ENCODE results near the gene GPR78.

GPR78 gene

DNA sequence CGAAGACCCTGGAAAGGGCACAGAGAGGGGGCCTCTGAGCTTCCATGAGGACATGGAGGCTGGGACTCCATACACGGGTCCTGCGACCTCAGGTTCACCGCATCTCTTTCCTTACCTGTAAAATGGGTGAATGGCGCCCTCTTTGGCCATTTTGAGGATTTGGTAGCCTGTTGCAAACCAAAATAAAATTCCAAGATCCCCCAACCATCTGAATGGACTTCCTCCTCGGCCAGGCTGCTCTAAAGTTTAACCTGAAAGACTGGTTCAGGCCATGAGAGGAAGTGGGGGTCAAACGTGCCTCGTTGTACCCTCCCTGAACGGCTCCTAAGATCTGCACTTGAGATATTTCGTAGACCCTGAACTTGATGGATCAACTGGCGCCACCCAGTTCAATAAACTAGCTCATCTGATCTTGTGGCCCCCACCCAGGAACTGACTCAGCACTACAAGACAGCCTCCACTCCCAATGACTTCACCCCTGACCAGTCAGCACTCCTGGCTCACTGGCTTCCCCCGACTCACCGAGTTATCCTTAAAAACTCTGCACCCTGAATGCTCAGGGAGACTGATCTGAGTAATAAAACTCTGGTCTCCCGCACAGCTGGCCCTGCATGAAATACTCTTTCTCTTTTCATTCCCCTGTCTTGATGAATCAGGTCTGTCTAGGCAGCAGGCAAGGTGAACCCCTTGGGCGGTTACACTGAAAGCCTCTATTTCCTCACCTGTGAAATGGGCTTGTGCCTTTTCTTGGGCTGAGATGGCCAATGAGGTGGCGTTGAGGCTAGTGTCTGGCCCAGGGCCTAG lies 32.9 kb upstream of the GPR78 start:
- no peak for DNase-seq (ENCODE audit: low read depth)

DNA sequence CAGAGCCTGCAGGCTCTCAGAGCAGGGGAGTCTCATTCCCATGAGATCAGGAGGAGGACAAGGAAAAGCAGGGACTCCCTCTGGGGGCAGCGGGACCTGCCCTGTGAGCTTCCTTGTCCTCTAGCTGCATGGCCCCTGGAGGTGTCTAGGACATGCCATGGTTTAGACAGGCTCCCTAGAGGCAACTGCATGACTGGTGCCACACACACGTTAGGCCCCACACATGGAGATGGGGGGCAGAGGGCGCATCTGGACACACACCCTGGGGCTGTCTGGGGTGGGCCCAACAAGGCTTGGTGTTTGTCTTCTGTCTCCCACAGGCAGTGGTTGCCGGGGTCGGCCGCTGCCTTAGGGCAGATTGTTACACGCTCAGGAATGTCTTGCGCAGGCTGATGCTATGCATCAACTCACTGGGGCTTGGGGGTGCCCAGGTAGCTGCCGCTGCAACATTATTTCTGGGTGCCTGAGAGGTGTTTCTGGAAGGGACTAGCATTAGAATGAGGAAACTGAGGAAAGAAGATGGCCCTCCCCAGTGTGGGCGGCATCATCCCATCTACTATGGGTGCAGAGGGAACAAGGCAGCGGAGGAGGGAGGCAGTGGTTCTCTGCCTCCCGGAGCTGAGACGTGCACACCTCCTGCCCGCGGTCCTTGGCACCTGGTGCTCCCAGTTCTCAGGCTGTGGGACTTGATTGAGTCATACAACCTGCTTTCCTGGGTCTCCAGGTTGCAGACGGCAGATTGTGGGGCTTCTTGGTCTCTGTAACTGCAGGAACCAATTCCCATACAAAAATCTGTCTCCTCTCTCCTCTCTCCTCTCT lies 32.1 kb upstream of the GPR78 start:
- no peak for DNase-seq (ENCODE audit: low read depth)

DNA sequence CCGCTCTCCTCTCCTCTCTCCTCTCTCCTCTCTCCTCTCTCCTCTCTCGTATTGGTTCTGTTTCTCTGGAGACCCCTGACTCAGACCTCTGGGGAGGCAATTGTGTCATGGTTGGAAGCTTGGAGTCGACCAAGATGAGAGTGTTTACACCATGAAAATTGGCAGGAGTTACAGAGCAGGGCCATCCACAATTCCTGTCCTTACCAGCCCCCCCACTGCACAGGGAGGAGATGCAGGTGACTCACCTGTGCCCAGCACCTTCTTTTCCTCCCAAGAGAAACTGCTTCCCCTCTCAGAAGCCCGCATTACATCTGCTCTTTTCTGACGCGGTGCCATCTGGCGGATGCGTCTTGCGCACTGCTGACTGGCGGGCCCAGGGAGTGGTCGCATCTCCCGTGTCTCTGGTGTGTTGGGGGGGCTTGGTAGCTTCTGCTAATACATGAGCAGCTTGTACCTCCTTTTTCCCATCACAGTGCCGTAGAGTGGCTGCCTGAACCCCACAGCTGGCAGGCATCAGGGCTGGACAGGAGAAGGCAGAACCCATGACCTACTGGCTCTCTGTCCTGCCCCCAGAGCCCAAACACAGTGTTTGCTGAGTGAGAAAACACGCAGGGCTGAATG lies 31.4 kb upstream of the GPR78 start:
- no peak for DNase-seq (ENCODE audit: low read depth)

DNA sequence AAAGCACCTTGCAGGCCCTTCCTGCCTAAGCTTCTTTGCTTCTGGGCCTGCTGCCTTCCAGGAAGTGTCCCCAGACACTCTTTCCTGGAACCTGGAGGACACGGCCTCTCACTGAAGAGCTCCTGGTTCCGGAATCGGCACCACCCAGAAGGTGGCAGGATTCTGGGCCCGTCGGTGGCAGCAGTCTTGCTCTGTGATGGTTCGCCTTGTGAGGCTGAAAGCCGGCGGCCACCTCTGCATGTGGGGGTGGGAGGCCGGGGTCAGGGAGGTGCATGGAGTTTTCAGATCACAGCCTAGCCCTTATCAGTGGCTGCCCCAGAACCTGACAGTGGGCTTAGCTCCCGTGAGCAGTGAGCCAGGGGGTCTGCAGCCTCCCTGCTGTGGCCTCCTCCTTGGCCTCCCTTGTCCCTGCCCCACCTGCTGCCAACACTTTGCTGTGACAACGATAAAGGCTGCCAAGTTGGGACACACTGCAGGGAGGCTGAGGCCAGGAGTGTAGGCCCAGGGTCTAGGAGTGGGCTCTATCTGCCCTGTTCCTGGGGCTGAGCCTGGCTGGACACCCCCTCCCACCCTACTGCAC lies 30.8 kb upstream of the GPR78 start:
- no peak for DNase-seq (ENCODE audit: low read depth)

DNA sequence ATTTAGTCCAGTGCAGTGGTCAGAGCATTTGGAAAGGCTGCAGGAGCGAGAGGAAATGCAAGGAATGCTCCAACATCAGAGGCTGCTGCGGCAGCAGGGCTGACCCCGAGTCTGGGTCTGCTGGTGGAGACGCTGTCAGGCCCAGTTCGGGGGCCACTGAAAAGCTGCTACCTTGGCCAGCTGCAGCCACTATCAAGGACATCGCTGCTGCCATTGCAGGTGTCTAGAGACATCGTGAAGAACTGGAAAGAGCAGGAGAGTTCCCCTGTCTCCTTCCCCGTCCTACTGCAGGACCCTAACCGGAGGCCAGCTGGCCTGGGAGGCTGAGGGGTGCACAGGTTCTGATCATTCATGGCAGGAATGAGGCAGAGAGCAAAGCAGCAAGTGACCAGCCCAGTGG lies 29.5 kb upstream of the GPR78 start:
- no peak for DNase-seq (ENCODE audit: low read depth)

DNA sequence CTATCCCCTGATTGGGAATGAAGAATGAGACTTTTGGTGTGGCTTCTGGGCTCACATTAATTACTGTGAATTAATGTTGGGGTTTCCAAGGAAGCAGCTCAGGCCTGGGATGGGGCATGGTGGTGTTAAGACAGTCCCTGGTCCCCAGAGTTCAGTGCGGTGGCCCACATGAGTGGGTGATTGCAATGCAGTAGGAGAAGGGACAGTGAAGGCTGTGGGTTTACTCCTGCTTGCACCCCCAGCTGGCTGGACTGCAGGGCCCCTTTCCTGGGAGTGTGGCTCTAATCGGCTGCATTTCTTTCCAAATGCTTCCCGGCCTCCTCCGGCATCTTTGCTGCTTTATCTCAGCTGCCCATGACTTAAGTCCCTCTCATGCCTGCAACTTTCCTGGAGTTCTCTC lies 28.2 kb upstream of the GPR78 start:
- no peak for DNase-seq (ENCODE audit: low read depth)

DNA sequence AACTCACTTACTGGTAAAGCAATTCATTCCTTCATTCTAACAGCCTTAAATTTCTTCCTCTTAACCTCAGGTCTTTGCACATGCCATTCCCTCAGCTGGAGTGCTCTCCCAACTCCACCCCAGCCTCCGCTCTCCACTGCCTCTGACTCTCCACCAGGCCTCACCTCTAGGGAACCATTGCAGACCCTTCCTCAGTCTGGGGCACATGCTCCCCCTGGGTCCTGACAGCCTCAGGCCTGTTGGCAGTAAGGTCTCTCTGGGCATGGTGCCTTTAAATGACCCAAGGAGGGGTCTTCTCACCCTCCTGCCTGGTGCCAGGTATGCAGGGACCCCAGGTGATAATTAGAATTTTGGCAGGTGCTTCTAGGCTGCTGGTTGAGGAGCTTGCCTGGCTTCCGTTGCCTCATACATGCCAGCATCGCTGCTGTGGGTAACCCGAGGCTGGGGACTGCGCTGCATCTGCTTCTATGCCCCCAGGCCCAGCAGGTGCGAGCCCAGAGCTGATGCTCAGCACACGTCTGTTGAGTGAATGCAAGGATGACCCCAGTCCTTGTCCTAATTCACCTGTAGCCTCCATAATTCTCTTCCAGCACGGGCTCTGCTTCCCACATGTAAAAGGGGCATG lies 27.5 kb upstream of the GPR78 start:
- no peak for DNase-seq (ENCODE audit: low read depth)

DNA sequence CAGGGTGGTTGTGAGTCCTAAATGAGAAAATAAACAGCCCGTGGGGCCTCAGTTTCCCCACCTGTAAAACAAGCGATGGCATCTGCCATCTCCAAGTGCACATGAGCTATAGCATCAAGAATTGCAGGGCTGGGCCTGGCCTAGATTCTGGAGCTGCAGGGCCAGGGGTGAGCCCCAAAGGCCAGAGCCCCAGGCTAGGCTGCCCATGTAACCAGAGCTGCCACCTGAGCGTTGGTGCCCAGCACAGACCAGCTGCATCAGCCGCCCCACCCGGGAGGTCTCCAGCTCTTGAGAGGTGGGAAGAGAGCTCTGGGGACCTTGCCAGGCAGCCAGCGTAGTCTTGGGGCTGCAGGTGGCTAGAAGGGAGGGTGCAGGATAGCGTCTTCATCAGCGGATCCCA lies 27.0 kb upstream of the GPR78 start:
- no peak for DNase-seq (ENCODE audit: low read depth)

DNA sequence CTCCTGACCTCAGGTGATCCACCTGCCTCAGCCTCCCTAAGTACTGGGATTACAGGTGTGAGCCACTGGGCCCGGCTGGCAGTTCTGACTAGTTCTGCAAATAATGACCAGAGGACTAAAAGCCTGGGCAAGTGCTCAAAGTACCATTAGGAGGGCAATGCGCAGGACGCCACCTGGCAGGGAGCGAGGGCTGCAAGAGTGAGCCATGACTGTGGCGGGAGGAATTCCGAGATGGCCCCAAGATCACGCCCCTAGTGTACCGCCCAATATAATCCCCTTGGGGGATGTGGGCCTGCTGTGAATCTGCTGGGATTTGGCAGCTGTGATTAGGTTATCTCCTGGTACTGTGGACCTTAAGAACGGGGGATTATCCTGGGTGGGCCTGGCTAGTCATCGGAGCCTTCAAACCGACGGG lies 26.2 kb upstream of the GPR78 start:
- DNase-seq (ENCODE audit: low read depth), result no peak

DNA sequence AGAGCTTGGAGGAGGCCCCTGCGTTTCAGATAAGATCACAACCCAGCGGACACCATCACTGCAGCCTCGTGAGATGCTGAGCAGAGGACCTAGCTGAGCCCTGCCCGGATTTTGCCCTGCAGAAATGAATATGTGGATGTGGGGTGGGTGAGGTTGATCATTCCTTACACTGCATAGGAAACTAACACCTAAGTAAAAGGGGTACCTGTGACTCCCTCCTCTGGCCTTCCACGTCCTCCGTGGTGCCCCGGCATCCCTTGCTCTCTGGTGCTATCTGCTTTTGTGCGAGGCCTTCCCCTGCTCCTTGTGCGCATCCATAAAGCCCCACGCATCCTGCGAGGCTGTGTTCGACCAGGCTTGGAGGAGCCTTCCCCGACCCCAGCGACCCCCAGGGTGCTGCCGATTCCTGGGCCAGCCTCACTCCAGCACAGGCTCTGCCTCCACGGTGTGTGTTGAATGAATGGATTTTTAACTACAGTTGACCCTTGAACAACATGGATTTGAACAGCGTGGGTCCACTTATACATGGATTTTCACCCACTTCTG lies 25.6 kb upstream of the GPR78 start:
- DNase-seq (ENCODE audit: low read depth), result no peak

DNA sequence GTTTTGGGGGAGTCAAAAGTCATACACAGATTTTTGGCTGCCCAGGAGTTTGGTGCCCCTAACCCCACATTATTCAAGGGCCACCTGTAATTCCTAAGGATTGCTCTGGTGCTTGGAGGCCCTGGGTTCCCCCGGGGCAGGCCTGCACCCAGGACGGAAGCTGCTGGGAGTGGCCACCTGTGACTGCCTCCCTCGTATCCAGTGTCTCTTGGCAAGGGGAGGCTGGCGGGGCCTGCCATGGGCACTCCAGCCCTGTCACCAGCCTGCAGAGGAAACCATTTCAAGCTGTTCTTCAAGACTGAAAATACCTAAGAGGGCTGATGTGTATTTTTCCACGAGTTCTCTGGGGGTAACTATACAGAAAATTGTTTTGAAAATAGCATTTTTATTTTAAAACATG lies 24.5 kb upstream of the GPR78 start:
- DNase-seq (ENCODE audit: low read depth), result no peak

DNA sequence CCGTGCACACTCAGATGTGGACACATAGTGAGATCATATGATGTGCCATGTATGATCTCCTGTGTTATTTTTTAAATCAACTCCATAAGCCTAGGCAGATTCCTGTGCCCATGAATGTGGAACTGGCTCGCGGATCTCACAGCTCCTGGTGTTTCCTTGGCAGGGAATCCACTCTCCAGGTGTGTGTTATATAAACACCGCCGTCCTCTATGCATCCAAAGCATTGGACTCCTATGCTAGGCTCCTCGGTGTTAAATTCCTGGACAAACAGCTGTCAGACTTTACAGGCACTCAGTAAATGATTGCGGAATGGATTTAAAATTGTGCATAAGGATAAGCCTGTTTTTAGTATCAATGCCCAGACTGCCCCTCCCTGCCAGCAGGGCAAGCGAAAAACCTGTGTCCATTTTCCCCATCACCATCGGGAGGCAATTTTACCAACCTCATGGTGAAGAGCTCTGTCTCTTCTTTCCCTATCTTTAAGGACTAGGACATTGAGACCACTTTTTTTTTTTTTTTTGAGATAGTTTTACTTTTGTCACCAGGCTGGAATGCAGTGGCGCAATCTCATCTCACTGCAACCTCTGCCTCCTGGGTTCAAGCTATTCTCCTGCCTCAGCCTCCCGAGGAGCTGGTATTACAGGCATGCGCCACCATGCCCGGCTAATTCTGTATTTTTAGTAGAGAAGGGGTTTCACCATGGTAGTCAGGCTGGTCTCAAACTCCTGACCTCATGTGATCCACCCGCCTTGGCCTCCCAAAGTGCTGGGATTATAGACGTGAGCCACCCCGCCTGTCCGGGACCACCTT lies 23.6 kb upstream of the GPR78 start:
- no peak for DNase-seq (ENCODE audit: low read depth)

DNA sequence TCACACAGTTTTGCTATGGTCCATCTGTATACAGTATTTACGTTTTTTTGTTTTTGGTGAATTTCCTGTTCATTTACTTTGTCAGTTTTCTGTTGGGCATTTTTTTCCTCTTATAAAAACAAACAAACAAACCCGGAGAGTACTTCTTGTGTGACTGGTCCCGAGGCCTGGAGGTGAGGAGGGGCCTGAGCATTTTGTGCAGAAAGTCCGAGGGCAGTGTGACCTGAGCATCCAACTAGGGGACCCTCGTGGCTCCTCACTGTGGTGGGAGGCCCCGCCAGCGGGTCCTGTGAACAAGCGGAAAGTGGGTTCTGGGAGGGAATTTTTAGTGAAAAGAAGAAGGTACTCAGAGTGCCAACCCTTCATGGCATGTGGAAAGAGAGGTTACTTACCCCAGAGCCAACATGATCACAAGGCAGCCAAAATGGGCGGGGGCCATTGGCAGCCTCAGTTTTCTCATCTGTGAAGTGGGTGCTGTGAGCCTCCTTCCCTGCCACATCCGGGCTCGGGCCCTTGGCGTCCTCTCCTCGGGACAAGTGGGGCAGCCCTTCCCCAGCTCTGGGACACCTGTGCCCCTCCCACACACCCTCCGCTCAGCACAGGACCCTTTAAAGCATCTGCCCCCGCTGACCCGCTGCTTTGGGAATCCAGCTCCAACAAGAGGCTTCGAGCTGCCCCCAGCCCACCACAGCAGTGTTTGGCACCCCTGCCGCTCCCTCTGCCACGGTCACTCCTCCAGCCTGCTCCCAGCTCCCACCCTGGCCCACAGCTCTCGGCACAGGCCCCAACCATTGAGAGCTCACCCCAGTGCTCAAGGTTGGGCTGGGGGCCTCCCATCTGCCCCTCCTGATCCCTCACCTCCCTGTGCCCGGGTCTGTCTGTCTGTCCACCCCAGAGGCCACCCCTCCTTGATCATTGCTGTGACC lies 22.8 kb upstream of the GPR78 start:
- DNase-seq (ENCODE audit: low read depth), result no peak

DNA sequence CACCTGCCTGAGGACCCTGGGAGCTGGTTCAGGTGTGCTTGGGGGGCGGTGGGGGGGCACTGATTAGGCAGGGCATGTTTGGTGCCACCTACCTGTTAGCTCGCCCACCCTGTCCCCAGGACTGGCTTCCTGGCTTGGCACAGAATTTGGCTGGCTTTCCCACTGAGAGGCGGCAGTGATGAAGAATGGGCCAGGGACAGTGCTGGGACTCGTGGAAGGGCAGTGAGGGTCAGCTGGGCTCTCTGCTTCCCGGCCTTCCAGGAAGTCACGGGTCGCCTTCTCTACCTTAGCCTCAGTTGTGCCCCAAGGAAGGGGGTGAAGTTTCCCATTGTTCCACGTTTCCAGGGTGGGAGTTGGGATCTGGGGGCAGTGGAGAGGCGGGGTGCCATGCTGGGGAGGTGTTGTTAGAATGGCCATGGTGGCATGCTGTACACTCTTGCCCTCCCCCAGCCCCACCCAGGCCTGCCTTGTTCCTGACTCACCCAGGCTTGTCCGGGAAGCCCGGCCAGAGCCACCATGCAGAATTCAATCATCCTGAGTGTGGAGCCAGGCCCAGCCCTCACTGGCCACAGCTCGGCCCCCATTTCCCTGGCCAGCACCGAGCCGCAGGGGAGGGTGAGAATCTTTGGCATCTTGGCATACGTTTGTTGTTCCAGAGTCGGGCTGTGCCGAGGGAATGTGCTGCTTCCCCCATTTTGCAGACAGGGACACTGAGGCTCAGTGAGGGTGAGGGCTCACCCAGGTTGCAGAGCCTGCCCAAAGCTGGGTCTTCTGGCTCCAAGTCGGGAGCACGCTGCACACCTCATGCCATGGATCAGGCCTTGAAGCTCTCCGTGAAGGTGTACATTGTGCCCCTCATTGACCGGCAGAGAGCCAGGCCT lies 21.9 kb upstream of the GPR78 start:
- no peak for DNase-seq (ENCODE audit: low read depth)

DNA sequence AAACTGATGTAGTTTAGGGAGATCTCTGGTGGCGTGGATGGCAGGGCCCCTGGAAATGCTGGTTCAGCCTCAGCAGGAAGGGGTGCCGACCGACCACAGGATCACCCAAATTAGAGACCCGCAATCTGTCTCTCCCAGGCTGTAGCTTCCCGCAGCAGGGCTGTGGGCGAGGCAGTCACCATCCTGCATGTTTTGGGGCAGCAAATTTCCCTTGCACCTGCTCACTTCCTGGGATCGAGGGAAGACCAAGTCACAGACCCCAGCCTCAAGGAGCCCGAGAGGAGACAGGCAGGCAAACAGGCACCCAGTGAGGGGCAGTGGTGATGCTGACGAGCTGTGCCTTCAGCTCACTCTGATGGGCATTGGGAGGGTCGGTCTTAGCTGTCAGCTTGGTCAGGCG lies 21.2 kb upstream of the GPR78 start:
- DNase-seq (ENCODE audit: low read depth), result no peak

DNA sequence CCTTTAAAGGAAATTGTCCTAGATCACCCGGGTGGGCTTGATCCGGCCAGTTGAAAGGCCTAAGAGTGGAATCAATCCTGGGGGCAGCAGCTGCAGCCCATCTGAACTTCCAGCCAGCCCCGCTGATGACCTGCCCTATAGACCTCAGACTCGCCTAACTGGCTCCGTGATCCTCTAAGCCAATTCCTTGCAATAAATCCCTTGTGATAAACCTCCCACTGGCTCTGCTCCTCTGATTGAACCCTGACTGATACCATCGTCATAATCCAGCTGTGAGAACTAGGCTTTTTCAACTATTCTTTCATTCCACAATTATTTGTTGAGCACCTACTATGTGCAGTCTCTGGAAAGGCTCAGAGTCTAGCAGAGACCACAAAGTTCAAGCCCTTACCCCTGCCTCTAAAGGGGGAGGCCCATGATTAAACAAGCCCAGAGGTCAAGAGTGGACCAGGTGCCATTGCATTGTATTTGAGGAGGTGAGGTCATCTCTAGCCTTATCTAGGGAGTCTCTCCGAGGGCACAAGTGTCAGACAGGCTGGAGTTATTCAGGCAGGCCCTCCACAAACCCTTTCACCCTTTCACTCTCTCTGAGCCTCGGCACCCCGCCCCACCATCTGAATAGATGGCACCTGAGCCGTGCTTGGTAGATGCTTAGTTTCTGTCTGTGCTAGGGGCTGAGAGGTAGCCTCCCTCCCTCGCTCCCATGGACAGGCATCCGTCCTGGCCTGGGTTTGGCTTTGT lies 20.5 kb upstream of the GPR78 start:
- DNase-seq (ENCODE audit: low read depth), result no peak

DNA sequence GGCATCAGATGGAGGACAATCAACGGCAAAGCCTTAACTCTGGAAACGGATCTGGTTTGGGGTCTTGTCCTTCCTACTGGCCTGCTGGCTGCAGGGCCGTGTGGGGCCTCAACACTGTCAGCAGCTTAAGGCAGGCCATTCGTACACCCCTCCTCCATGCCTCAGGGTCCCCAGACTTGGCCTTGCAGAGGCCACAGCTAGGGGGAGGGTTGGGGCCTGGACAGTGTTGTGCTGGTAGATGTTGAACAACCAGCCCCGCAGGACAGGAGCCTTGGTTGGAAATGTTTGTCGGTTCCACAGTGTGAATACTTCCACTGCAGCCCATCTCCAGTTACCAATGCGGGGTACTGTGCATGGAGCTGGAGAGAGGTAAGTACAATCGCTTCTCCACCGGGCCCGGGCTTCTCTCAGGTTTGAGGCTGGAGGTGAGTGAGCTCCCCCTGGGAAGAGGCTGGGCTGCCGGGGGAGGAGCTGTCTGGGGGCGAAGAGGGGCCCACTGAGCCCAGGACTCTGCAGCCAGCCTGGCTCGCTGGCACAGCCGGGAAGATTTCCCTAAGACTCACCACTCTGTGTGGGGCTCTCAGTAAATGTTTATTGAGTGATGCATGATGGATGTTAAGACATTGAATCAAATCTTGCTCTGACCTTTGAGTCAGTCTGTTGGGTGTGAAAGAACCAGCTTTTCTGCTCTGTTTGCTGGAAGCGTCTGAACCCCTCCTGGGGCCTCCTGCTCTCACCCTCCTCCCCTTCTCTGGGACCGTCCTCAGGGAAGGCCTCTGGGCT lies 19.7 kb upstream of the GPR78 start:
- no peak for DNase-seq (ENCODE audit: low read depth)

Data from HS-5 (cell line).